Measurements from ENCODE around the gene GOLGA6B. TPM values are rescaled to one million over a fixed set of nuclear protein-coding genes. Genes with fewer than 3 reads are reported as not detected.

Gene GOLGA6B
- polyA plus RNA-seq, 1 of the 3 experiments (the other 2 are of a cell fraction) = not detected

GRCh38 chr15:72680931-72681330 lies 26.4 kb downstream of the GOLGA6B start:
- Histone ChIP-seq H3K9me3 (no peaks in the 10 kb centered on the region), H3K9ac (no peak overlapping the region), H3K79me2 (ENCODE audit: insufficient read depth) (no peaks in the 10 kb centered on the region), H3K9me2 (no peaks in the 10 kb centered on the region), H2AFZ (ENCODE audit: low read depth) (no peak overlapping the region), H3K4me2 (no peak overlapping the region), H3K36me3 (replicated peaks in 1 of 2; ENCODE audit: control insufficient read depth in 1 of 2, insufficient read depth in 2 of 2, low read length in 1 of 2) (no peaks in the 10 kb centered on the region), H4K20me1 (ENCODE audit: insufficient read depth) (no peaks in the 10 kb centered on the region), H3K27ac (ENCODE audit: low read depth in 2 of 2, low read length in 1 of 2) (no peak overlapping the region), H3K4me3 (ENCODE audit: low read depth in 2 of 2, low read length in 1 of 2) (no peak overlapping the region), H3F3A (replicated peaks; ENCODE audit: insufficient read depth) (peaks cover 7% of the 10 kb centered on the region), H3K4me1 (ENCODE audit: control insufficient read depth in 1 of 2, insufficient read depth in 2 of 2, low read depth in 1 of 2, low read length in 1 of 2) (peaks cover 3 to 5% of the 10 kb centered on the region in 2 experiments; a peak in 3 of 4 replicates), H3K27me3 (ENCODE audit: insufficient read depth) (peaks cover 28% of the 10 kb centered on the region; the same call in 1 of the 2 replicates)
- ChIA-PET CTCF (interaction anchor here (0.7 to 2.0 kb wide), 3 partner anchors 10 to 368 kb away, joined by 3 to 7 read pairs (median 6); no protein-coding TSS in a partner anchor), POLR2A (no interaction called here)
- no peak for DNase-seq
- WGBS (ENCODE audit: low lambda C conversion rate) = 52% methylated on average over 3 of the region's 3 CpGs
- TF ChIP-seq ELF1 (IDR thresholded peaks at IDR 0.05) = no peak
- no peak for TF ChIP-seq EZH2phosphoT487 (IDR thresholded peaks at IDR 0.05; ENCODE audit: borderline replicate concordance, low read depth)
- no peak for TF ChIP-seq SIN3A (IDR thresholded peaks at IDR 0.05; ENCODE audit: borderline replicate concordance, low read depth, low read length)
- TF ChIP-seq YY1 (IDR thresholded peaks at IDR 0.05; ENCODE audit: low read depth) = no peak
- TF ChIP-seq RAD21 (IDR thresholded peaks at IDR 0.05; ENCODE audit: low read length) = no peak
- TF ChIP-seq NFIC (IDR thresholded peaks at IDR 0.05; ENCODE audit: borderline replicate concordance) = no peak
- no peak for TF ChIP-seq GATA2 (CRISPR knock-in tag; IDR thresholded peaks at IDR 0.05)
- TF ChIP-seq USF2 (IDR thresholded peaks at IDR 0.05; ENCODE audit: borderline replicate concordance, low read depth, low read length) = no peak
- TF ChIP-seq PBX3 (IDR thresholded peaks at IDR 0.05) = no peak
- no peak for TF ChIP-seq FOXJ3 (CRISPR knock-in tag; IDR thresholded peaks at IDR 0.05)
- TF ChIP-seq POLR2AphosphoS5 (IDR thresholded peaks at IDR 0.05; ENCODE audit: low read depth, low read length) = no peak
- no peak for TF ChIP-seq FOSL2 (IDR thresholded peaks at IDR 0.05; ENCODE audit: borderline replicate concordance, low read depth)
- TF ChIP-seq IRF3 (IDR thresholded peaks at IDR 0.05; ENCODE audit: low read depth, low read length) = no peak
- TF ChIP-seq TAF1 (IDR thresholded peaks at IDR 0.05; ENCODE audit: borderline replicate concordance, low read depth, low read length) = no peak
- no peak for TF ChIP-seq USF1 (IDR thresholded peaks at IDR 0.05; ENCODE audit: borderline replicate concordance, low read depth)

All from SK-N-SH (cell line).